Neural crest cell (in vitro differentiated cells): Measurements from ENCODE around the gene COPS8. TPM values are rescaled to one million over a fixed set of nuclear protein-coding genes. Genes with fewer than 3 reads are reported as not detected.

Experiments
- DNase-seq: peaks from one replicate; pipeline ENCODE4 v3.0.0; 2021; ENCODE audit warnings: low read depth, mixed read lengths, low spot score
- H3K27ac Mint-ChIP-seq: one replicate; pipeline ENCODE4 v1.8.0; 2021; ENCODE audit warnings: mild to moderate bottlenecking, mixed read lengths; ENCODE audit not compliant: unreplicated experiment
- H3K27me3 Mint-ChIP-seq: 2 replicates; pipeline ENCODE4 v1.8.0; 2021; ENCODE audit warnings: low read depth, mild to moderate bottlenecking, mixed read lengths
- H3K36me3 Mint-ChIP-seq: 2 replicates; pipeline ENCODE4 v1.8.0; 2021; ENCODE audit warnings: low read depth, mild to moderate bottlenecking, mixed read lengths
- H3K4me1 Mint-ChIP-seq: 2 replicates; pipeline ENCODE4 v1.8.0; 2021; ENCODE audit warnings: mixed read lengths
- H3K4me3 Mint-ChIP-seq: one replicate; pipeline ENCODE4 v1.8.0; 2021; ENCODE audit warnings: mild to moderate bottlenecking, mixed read lengths
- H3K9me3 Mint-ChIP-seq: 2 replicates; pipeline ENCODE4 v1.8.0; 2021; ENCODE audit warnings: mixed read lengths
- CTCF ChIP-seq: fragments of 200-600 bp; sonication (generic); conservative IDR thresholded peaks from 2 replicates; pipeline ENCODE4 v1.5.0; 2021; ENCODE audit warnings: antibody characterized with exemption, mild to moderate bottlenecking
- total RNA-seq: library from RNA; stranded (reverse); gene quantifications from 2 replicates; pipeline ENCODE4 v1.2.1, GENCODE V29; 2021

COPS8 gene
- total RNA-seq, 1 donor from 2014 or later, result 79.9 TPM

DNA sequence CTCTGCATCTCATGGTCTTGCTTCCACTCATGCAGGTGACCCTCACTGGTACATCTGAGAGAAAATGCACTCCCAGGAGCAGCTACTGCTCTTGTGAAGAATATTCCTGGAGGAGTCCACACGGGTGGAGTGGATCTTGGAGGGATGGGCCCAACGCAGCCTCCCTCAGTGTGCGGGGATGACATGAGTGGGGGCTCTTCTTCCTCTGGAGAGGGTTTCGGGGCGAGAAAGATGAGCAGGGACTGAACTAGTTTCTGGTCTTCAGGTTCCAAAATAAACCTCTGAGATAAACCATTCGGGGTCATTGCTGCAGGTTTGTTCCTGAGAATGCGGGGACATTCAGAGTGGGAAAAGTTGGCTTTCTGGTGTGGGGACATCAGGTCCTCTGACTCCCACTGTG lies 39.1 kb downstream of the COPS8 start:
- Mint-ChIP-seq H3K9me3 (peaks cover 5% of the 10 kb centered on the region), H3K27me3 (no peaks in the 10 kb centered on the region), H3K4me1 (no peaks in the 10 kb centered on the region), H3K4me3 (no peak overlapping the region), H3K27ac (no peak overlapping the region), H3K36me3 (no peaks in the 10 kb centered on the region)
- no peak for DNase-seq
- TF ChIP-seq CTCF, result no peak

DNA sequence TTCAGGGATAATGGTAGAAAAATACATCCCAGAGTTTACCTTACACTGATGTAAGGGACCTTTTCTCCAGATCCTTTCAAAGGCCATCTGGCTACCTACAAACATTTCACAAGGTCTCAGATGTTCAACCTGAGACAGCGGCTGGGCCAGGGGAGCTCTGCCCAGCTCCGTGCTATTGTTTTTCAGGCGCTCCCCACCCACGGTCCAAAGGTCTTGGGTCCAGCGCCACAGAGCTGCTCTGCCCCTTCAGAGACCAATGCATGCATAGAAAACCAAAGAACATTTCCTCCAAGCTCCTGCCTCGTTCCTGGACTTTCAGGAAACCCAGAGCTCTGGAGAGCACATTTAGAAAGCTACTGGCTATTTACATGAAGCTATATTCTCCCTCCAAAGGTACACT lies 40.3 kb downstream of the COPS8 start:
- Mint-ChIP-seq H3K27ac (no peak overlapping the region), H3K9me3 (peaks cover 5% of the 10 kb centered on the region), H3K36me3 (no peaks in the 10 kb centered on the region), H3K27me3 (no peaks in the 10 kb centered on the region), H3K4me3 (no peak overlapping the region), H3K4me1 (no peaks in the 10 kb centered on the region)
- TF ChIP-seq CTCF, result no peak
- no peak for DNase-seq

GRCh38 chr2:237126519-237127174 lies 41.0 kb downstream of the COPS8 start:
- no peak for DNase-seq
- TF ChIP-seq CTCF, result no peak
- Mint-ChIP-seq H3K27me3 (no peaks in the 10 kb centered on the region), H3K4me1 (no peaks in the 10 kb centered on the region), H3K9me3 (peaks cover 5% of the 10 kb centered on the region), H3K4me3 (no peak overlapping the region), H3K36me3 (no peaks in the 10 kb centered on the region), H3K27ac (no peak overlapping the region)

DNA sequence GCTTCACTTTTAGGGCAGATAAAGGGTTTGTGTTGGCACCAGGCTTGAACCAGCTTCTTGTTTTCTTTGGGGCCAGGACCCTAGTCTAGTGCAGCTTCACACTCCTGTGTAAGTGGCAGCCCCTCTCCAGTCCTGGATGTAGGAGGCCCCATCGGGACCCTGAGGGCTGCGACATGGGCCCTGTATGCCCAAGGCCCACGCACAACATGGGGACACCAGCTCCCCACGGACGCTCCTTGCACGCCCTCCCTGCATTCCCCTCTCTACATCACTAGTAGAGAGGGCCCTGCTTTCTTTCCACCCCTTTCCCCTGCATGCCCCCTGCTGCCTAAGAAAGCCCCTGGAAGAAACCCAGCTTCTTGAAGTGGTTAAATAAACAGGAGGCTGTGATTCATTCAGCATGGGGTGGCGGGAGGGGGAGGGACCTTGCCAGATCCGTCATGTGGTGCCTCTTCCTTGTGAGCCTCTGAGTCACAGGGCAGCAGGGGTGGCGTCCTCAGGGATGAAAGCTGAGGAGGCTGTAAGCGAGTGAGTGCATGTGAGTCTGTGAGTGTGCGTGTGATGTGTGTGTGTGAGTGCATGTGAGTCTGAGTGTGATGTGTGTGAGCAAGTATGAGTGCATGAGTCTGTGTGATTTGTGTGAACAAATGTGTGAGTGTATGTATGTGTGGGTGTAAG lies 42.5 kb downstream of the COPS8 start:
- Mint-ChIP-seq H3K27ac (no peak overlapping the region), H3K9me3 (no peaks in the 10 kb centered on the region), H3K27me3 (no peaks in the 10 kb centered on the region), H3K36me3 (no peaks in the 10 kb centered on the region), H3K4me1 (no peaks in the 10 kb centered on the region), H3K4me3 (no peak overlapping the region)
- DNase-seq, result no peak
- no peak for TF ChIP-seq CTCF

DNA sequence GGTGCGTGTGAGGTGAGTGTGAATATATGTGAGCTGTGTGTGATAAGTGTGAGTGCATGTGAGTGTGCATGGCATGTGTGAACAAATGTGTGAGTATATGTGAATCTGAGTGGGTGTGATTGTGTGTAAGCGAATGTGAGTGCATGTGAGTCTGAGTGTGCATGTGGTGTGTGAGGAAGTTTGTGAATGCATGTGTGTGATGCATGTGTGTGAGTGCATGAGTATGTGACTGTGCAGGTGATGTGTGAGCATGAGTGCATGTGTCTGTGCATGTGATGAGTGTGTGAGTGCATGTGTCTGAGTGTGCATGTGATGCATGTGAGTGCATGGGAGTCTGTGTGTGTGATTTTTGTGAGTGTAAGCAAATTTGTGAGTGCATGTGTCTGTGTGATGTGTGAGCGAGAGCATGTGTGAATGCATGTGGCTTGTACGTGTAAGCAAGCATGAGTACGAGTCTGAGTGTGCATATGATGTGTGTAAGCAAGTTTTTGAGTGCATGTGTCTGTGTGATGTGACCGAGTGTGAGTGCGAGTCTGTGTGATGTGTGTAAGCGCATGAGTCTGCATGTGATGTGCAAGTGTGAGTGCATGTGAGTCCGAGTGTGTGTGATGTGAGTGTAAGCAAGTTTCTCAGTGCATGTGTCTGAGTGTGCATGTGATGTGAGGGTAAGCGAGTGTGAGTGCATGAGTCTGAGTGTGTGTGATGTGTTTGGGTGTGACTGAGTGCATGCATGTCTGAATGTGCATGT lies 43.3 kb downstream of the COPS8 start:
- no peak for DNase-seq
- H3K4me3 Mint-ChIP-seq, result no peak overlapping the region
- no peaks in the 10 kb centered on the region for H3K9me3 Mint-ChIP-seq
- TF ChIP-seq CTCF, result no peak
- no peak overlapping the region for H3K27ac Mint-ChIP-seq
- H3K4me1 Mint-ChIP-seq, result no peaks in the 10 kb centered on the region
- H3K27me3 Mint-ChIP-seq, result no peaks in the 10 kb centered on the region
- H3K36me3 Mint-ChIP-seq, result no peaks in the 10 kb centered on the region
